Measurements from ENCODE around the gene RGS1.
"Not testable (repeated sequence)": the region's sequence is repeated elsewhere in the genome, so short reads cannot be mapped to it uniquely, and the experiment has no call there.

Gene RGS1

GRCh38 chr1:192575499-192576189, at the start of gene RGS1:
TSS of gene RGS1 (plus strand) at chr1:192575773. CDS start at chr1:192575793, 20 bp downstream.
- in situ Hi-C loops (cut with MboI; ENCODE audit: low sequenced_read_pairs), result loop anchor here (25.0 kb wide), 1 partner anchor 88 kb away; no protein-coding TSS in a partner anchor

GRCh38 chr1:192527111-192527795, 48.3 kb upstream of the RGS1 start:
- in situ Hi-C loops (cut with MboI; ENCODE audit: low sequenced_read_pairs), result no loop called here

GRCh38 chr1:192527950-192528349, 47.6 kb upstream of the RGS1 start:
- in situ Hi-C loops (cut with MboI; ENCODE audit: low sequenced_read_pairs), result no loop called here

GRCh38 chr1:192529031-192529755, 46.4 kb upstream of the RGS1 start:
- in situ Hi-C loops (cut with MboI; ENCODE audit: low sequenced_read_pairs), result no loop called here

GRCh38 chr1:192529811-192530210, 45.8 kb upstream of the RGS1 start:
- in situ Hi-C loops (cut with MboI; ENCODE audit: low sequenced_read_pairs), result no loop called here

- in situ Hi-C loops (cut with MboI; ENCODE audit: low sequenced_read_pairs), result no loop called here
These were observed 45.3 kb upstream of the RGS1 start for GRCh38 chr1:192530254-192530653.

GRCh38 chr1:192531037-192531703, 44.4 kb upstream of the RGS1 start:
- in situ Hi-C loops (cut with MboI; ENCODE audit: low sequenced_read_pairs), result not testable (repeated sequence)

- in situ Hi-C loops (cut with MboI; ENCODE audit: low sequenced_read_pairs), result no loop called here
These were observed 40.9 kb upstream of the RGS1 start for GRCh38 chr1:192534666-192535065.

- in situ Hi-C loops (cut with MboI; ENCODE audit: low sequenced_read_pairs), result no loop called here
These were observed 39.5 kb upstream of the RGS1 start for GRCh38 chr1:192535916-192536664.

- in situ Hi-C loops (cut with MboI; ENCODE audit: low sequenced_read_pairs), result no loop called here
These were observed 36.9 kb upstream of the RGS1 start for GRCh38 chr1:192538407-192539296.

- in situ Hi-C loops (cut with MboI; ENCODE audit: low sequenced_read_pairs), result no loop called here
These were observed 36.1 kb upstream of the RGS1 start for GRCh38 chr1:192539297-192540092.

GRCh38 chr1:192543445-192543844, 32.1 kb upstream of the RGS1 start:
- in situ Hi-C loops (cut with MboI; ENCODE audit: low sequenced_read_pairs), result no loop called here

- in situ Hi-C loops (cut with MboI; ENCODE audit: low sequenced_read_pairs), result no loop called here
These were observed 29.6 kb upstream of the RGS1 start for GRCh38 chr1:192545896-192546521.

- in situ Hi-C loops (cut with MboI; ENCODE audit: low sequenced_read_pairs), result no loop called here
These were observed 28.9 kb upstream of the RGS1 start for GRCh38 chr1:192546596-192547190.

GRCh38 chr1:192547501-192547900, 28.1 kb upstream of the RGS1 start:
- in situ Hi-C loops (cut with MboI; ENCODE audit: low sequenced_read_pairs), result no loop called here

- in situ Hi-C loops (cut with MboI; ENCODE audit: low sequenced_read_pairs), result no loop called here
These were observed 25.6 kb upstream of the RGS1 start for GRCh38 chr1:192549937-192550336.

- in situ Hi-C loops (cut with MboI; ENCODE audit: low sequenced_read_pairs), result no loop called here
These were observed 24.5 kb upstream of the RGS1 start for GRCh38 chr1:192550922-192551534.
